GM21576 (cell line): Measurements from ENCODE around the gene CIC.
A peak's percentile ranks its signal among the peaks of the same experiment; 100 is the strongest.

Experiments used
- ATAC-seq: cut with Tn5 transposase; IDR thresholded peaks from one replicate; pipeline ENCODE4 v1.9.1; 2021; ENCODE audit warnings: mild to moderate bottlenecking, moderate library complexity; ENCODE audit not compliant: unreplicated experiment

Gene CIC

DNA sequence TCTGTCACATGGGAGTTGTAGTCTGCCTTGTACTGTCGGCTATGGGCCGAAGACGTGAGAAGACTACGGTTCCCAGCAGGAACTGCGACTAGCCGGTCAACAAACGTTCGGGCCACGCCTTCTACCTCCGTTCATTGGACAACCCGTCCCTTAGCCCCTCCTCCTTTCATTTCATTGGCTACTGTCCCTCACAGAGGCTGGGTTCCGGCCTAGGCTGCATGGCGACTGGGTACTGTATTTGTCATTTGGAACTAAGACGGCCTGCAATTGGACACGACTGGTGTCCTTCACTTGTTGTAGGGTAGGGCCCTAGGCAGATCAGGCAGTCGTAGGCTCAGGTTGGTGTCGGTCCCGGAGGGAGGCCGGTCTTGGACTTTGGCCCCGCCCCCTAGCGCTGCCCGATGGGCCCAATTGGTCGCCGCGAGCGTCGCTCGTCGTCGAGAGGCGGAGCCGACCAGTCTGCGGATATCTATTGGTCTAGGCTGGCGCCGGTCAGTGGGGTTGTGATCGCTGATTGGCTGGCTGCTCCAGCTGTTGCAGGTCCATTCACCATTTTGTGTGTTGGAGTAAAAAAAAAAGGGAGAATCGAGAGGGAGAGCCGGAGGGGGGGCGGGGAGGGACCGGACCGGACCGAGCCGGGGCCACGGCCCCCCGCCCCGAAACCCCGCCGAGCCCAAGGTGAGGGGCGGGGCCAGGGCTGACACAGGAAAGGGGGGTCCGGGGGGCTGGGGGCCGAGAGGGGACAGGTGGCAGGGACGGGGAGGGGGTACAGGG is at the start of gene CIC:
CIC (plus strand) TSS at position 549 of the 774 bp plus-strand sequence. CDS start 2,532 bp downstream, outside the sequence.
- ATAC-seq, result peak; percentile 71

DNA sequence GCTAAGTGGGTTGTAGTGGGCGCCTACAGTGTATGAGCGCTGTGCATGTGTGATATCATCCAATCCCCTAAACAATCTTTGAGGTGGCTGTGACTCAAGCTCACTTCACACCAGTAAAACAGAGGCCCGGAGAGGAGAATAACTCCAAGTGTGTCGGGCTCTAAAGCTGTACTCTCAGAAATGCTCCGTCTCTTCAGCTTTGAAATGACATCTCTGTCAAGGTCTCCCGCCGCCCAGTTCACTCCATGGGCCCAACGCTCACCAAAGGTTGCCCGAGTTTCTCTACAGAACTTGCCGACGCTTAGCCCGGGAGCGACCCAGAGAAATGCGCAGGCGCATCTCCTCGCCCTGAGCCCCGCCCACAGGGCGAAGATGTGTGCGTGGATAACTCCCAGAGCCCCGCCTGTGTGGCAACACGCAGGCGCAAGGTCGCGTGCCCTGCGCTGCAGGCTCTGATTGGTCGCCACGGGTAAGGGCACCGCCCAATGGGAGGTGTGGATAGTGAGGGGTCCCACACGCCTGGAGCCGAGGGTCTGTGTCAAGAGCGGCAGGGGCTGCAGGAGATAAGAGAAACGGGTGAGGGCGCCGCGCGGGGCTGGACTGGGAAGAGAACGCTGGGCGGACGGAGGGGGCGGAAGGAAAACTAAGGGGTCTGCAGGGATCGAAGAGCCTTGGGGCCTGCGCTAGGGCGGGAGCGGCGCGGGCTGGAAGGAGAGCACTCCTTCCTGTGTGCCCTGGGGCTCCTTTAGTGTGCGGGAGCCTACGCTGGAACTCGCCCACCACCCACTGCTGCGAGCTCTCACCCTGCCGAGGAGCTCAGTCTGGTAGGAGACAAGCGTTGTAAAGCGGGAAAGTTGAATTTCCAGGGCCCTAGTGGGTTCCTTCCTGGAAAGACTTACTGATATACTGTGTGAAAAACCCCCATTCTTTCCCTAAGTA is 49.0 kb upstream of the CIC start, which contains the start of gene ZNF526:
ZNF526 (plus strand) TSS at position 501 of the 939 bp plus-strand sequence. CDS start 4,092 bp downstream, outside the sequence.
- ATAC-seq, result peak; percentile 67

GRCh38 chr19:42220751-42221097 is 48.3 kb upstream of the CIC start:
- ATAC-seq, result no peak

DNA sequence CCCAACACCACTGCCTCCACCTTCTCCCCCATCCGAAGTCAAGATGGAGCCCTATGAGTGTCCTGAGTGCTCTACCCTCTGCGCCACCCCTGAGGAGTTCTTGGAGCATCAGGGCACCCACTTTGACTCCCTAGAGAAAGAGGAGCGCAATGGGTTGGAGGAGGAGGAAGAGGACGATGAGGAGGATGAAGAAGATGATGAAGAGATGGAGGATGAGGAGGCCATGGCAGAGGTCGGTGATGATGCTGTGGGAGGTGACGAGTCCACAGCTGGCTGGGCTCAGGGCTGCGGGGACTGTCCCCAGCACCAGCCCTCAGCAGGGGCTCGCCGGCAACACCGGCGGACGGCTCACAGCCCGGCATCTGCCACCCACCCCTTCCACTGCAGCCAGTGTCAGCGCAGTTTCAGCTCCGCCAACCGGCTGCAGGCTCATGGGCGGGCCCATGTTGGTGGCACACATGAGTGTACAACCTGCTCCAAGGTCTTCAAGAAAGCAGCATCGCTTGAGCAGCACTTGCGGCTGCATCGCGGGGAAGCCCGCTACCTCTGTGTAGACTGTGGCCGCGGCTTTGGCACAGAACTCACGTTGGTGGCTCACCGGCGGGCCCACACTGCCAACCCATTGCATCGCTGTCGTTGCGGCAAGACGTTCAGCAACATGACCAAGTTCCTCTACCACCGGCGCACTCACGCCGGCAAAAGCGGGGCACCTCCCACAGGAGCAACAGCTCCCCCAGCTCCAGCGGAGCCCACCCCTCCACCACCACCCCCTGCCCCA is 43.9 kb upstream of the CIC start:
- ATAC-seq, result no peak

DNA sequence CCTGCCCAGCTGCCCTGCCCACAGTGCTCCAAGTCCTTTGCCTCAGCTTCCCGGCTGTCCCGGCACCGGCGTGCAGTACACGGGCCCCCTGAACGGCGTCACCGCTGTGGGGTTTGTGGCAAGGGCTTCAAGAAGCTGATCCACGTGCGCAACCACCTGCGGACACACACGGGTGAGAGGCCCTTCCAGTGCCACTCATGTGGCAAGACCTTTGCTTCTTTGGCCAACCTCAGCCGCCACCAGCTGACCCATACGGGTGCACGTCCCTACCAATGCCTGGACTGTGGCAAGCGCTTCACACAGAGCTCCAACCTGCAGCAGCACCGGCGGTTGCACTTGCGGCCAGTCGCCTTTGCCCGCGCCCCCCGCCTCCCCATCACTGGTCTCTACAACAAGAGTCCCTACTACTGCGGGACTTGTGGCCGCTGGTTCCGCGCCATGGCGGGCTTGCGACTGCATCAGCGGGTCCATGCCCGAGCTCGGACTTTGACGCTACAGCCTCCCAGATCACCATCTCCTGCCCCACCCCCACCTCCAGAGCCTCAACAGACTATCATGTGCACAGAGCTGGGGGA is 43.2 kb upstream of the CIC start:
- ATAC-seq, result no peak

DNA sequence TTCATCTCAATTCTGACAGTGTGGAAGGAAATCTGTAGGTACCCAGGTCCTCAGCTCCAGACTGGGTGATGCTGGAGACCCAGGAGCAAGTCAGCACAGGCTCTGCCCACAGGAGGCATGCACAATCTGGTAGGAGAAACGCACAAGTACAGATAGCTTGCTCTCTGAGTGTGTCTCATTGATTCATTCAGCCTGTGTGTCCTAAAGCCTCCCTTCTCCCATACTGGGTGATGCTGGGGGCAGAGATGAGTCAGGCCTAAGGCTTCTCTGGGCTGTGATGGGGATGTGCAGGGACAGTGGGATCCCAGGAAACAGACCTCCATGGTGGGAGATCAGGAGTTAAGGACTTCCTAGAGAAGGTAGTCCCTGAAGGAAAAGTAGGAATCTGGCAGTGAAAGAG is 42.2 kb upstream of the CIC start:
- ATAC-seq, result no peak

GRCh38 chr19:42228641-42229040 is 40.4 kb upstream of the CIC start:
- ATAC-seq, result no peak

DNA sequence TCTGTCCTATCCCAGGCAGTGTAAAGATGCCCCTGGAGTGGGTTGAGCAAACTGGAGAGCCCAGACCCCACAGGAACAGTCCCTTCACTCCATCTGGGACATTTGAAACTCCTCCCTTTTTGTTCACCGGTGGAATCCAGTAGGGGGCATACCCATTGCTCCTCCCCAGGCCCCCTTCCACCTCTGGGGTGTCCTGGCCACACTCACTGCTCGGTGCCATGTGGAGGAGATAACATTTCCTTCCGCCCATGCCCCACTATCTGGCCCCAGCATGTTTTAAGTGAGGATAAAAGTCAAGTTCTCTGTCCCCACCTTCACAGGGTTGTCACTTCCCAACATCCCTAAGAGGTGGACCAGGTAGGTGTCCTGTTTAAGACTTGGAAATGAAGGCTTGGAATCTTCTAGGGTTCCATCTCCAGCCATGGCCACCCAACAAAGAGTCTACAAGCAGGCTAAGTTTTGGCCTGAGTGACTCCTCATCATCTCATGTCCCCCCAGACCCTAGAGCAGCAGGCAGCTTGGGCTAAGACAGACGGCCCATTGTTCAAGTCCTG is 39.7 kb upstream of the CIC start:
- no peak for ATAC-seq

GRCh38 chr19:42229855-42230351 is 39.1 kb upstream of the CIC start:
- ATAC-seq, result no peak

- ATAC-seq, result no peak
These were observed 38.5 kb upstream of the CIC start for GRCh38 chr19:42230571-42230970.

GRCh38 chr19:42232435-42232834 is 36.6 kb upstream of the CIC start:
- ATAC-seq, result no peak

- no peak for ATAC-seq
These were observed 35.9 kb upstream of the CIC start for GRCh38 chr19:42233106-42233505.

DNA sequence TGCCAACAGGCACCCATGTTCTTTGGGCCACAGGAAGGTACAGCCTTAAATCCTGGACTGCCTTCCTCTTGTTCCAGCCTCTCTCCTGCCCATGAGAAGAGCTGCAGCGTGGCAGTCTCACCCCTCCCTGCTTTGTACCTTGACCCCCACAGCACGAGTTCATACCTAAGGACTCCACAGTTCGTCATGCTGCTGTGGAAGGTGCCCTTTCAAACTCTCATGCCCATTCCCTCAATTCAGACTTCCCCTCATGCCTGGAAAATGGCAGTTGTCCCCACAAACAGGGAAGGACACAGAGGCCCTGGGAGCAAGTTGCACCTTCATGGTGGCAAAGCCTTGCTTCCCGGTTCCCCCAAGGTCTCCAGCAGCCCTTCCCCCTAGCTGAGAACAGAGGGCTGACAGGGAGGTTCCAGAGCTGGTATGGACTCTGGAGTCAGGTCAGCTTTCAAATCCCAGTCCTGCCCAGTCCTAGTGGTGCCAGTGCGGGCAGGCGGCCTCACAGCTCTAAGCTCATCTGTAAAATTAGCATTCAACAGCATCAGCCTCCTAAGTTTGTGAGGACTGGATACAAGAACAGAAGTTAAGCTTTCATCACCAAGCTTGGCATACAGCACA is 35.3 kb upstream of the CIC start:
- ATAC-seq, result no peak

GRCh38 chr19:42234364-42234763 is 34.7 kb upstream of the CIC start:
- no peak for ATAC-seq

GRCh38 chr19:42235181-42235580 is 33.9 kb upstream of the CIC start:
- no peak for ATAC-seq

- no peak for ATAC-seq
These were observed 29.4 kb upstream of the CIC start for GRCh38 chr19:42239544-42240220.

- ATAC-seq, result no peak
These were observed 27.8 kb upstream of the CIC start for GRCh38 chr19:42241279-42241678.

DNA sequence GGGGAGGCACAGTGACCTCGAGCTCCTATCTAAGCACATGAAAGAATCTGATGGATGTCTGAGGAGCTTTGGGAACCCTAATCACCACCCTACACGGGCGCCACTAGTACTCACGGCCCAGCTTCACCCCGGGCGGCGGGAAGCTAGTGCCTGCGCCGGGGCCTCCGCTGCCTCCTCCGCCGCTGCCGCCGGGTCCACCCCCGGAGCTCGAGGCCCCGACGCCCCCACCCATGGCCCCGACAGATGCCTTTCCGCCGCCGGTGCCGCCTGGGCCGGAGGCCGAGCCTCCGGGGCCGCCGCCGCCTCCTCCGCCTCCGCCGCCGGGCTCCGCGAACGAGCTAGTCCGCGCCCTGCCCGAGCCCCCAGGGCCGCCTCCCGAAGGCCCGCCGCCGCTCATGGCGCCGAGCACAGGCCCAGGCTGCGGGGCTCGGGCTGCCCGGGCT is 27.0 kb upstream of the CIC start:
- ATAC-seq, result no peak
